ENCODE measurements around the gene ARHGEF3.

The ARHGEF3 gene

GRCh38 chr3:56799251-56799882 lies 2.4 kb downstream of the ARHGEF3 start:
- in situ Hi-C loops (cut with HindIII; ENCODE audit: low sequenced_read_pairs) = no loop called here

GRCh38 chr3:56796996-56797395 lies 4.8 kb downstream of the ARHGEF3 start:
- in situ Hi-C loops (cut with HindIII; ENCODE audit: low sequenced_read_pairs) = no loop called here

- in situ Hi-C loops (cut with HindIII; ENCODE audit: low sequenced_read_pairs) = no loop called here
Observed at GRCh38 chr3:56796202-56796601, 5.5 kb downstream of the ARHGEF3 start.

- in situ Hi-C loops (cut with HindIII; ENCODE audit: low sequenced_read_pairs) = no loop called here
Observed at GRCh38 chr3:56795829-56796185, 5.9 kb downstream of the ARHGEF3 start.

- in situ Hi-C loops (cut with HindIII; ENCODE audit: low sequenced_read_pairs) = no loop called here
Observed at GRCh38 chr3:56795097-56795828, 6.5 kb downstream of the ARHGEF3 start.

GRCh38 chr3:56792193-56792592 lies 9.6 kb downstream of the ARHGEF3 start:
- in situ Hi-C loops (cut with HindIII; ENCODE audit: low sequenced_read_pairs) = no loop called here

GRCh38 chr3:56790016-56790821 lies 11.5 kb downstream of the ARHGEF3 start:
- in situ Hi-C loops (cut with HindIII; ENCODE audit: low sequenced_read_pairs) = no loop called here

- in situ Hi-C loops (cut with HindIII; ENCODE audit: low sequenced_read_pairs) = no loop called here
Observed at GRCh38 chr3:56789076-56789475, 12.7 kb downstream of the ARHGEF3 start.

- in situ Hi-C loops (cut with HindIII; ENCODE audit: low sequenced_read_pairs) = no loop called here
Observed at GRCh38 chr3:56788521-56788920, 13.2 kb downstream of the ARHGEF3 start.

- in situ Hi-C loops (cut with HindIII; ENCODE audit: low sequenced_read_pairs) = no loop called here
Observed at GRCh38 chr3:56787784-56788256, 13.9 kb downstream of the ARHGEF3 start.

GRCh38 chr3:56787258-56787775 lies 14.4 kb downstream of the ARHGEF3 start:
- in situ Hi-C loops (cut with HindIII; ENCODE audit: low sequenced_read_pairs) = no loop called here

- in situ Hi-C loops (cut with HindIII; ENCODE audit: low sequenced_read_pairs) = no loop called here
Observed at GRCh38 chr3:56785499-56785898, 16.2 kb downstream of the ARHGEF3 start.

GRCh38 chr3:56784448-56785001 lies 17.2 kb downstream of the ARHGEF3 start:
- in situ Hi-C loops (cut with HindIII; ENCODE audit: low sequenced_read_pairs) = no loop called here

GRCh38 chr3:56783644-56784447 lies 17.9 kb downstream of the ARHGEF3 start:
- in situ Hi-C loops (cut with HindIII; ENCODE audit: low sequenced_read_pairs) = no loop called here

- in situ Hi-C loops (cut with HindIII; ENCODE audit: low sequenced_read_pairs) = no loop called here
Observed at GRCh38 chr3:56782906-56783305, 18.8 kb downstream of the ARHGEF3 start.

- in situ Hi-C loops (cut with HindIII; ENCODE audit: low sequenced_read_pairs) = no loop called here
Observed at GRCh38 chr3:56782215-56782614, 19.5 kb downstream of the ARHGEF3 start.

- in situ Hi-C loops (cut with HindIII; ENCODE audit: low sequenced_read_pairs) = no loop called here
Observed at GRCh38 chr3:56781762-56782161, 20.0 kb downstream of the ARHGEF3 start.

- in situ Hi-C loops (cut with HindIII; ENCODE audit: low sequenced_read_pairs) = no loop called here
Observed at GRCh38 chr3:56780936-56781335, 20.8 kb downstream of the ARHGEF3 start.

- in situ Hi-C loops (cut with HindIII; ENCODE audit: low sequenced_read_pairs) = no loop called here
Observed at GRCh38 chr3:56778893-56779292, 22.9 kb downstream of the ARHGEF3 start.

GRCh38 chr3:56776556-56776950 lies 25.2 kb downstream of the ARHGEF3 start:
- in situ Hi-C loops (cut with HindIII; ENCODE audit: low sequenced_read_pairs) = no loop called here

Measured in DLD1 (cell line).